Measurements from ENCODE around the gene EXOC5.
A peak's percentile ranks its signal among the peaks of the same experiment; 100 is the strongest.
"Not testable (repeated sequence)": the region's sequence is repeated elsewhere in the genome, so short reads cannot be mapped to it uniquely, and the experiment has no call there.

The EXOC5 gene
- total RNA-seq: 105 to 119 reads per million in 2 experiments

GRCh38 chr14:57268161-57269069 is at the start of gene EXOC5, which contains the start of gene AP5M1:
TSS of gene EXOC5 (minus strand) at chr14:57268905. CDS start at chr14:57268648, 257 bp downstream.
TSS of gene AP5M1 (plus strand) at chr14:57268971. CDS start at chr14:57269315, 344 bp downstream.
- DNase-seq (ENCODE audit: low read depth): peak; percentile 91

GRCh38 chr14:57317248-57317833 is 48.6 kb upstream of the EXOC5 start:
- DNase-seq (ENCODE audit: low read depth): peak; percentile 60

DNA sequence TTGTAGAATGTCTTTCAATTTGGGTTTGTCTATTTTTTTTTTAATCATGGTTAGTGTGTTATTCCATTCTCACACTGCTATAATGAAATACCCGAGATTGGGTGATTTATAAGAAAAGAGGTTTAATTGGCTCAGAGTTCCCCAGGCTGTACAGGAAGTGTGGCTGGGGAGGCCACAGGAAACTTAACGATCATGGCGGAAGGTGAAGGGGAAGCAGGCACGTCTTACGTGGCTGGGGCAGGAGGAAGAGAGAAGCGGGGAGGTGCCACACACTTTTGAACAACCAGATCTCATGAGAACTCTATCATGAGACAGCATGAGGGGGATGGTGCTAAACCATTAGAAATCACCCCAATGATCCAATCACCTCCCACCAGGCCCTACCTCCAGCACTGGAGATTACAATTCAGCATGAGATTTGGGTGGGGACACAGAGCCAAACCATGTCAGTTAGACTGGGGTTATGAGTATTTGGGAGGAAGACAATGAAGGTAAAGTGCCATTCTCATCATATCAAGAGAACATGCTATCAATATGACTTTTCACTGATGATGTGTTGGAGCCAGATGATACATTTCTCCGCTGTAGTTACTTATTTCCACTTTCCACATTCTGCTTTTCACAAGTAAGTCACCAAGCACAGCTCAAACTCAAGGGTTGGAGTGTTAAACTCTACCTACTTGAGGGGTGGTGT is 45.8 kb upstream of the EXOC5 start:
- DNase-seq (ENCODE audit: low read depth): no peak

DNA sequence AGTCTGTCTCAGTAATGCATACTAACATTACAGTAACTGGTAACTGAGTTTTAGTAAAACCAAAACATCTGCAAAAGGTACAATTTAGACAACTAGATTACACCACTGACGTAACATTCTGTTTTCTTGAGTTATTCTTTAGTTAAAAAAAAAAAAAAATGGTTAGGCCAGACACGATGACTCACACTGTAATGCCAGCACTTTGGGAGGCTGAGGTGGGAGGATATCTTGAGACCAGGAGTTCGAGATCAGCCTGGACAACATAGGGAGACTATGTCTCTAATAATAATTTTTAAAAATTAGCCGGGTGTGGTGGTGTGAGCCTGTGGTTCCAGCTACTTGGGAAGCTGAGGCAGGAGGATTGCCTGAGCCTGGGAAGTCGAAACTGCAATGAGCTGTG is 34.2 kb upstream of the EXOC5 start:
- DNase-seq (ENCODE audit: low read depth): no peak

DNA sequence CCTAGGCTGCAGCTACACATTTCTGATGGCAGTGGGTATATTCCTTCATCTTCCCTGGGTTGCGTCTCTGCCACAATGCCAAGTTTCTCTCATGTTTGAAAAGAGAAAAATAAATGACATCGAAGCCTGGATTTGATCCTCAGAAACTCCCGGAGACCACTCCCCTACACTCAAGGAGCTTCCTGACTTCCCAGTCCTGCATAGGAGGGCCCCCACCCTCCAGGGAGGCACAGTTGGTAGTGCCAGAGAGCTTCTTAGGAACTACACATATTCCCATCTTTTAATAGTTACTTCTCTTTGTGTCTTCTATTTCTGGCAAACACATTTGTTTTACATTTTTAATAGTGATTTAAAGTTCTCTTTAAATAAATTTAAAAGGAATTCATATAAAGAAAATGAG is 30.8 kb upstream of the EXOC5 start:
- DNase-seq (ENCODE audit: low read depth): no peak

DNA sequence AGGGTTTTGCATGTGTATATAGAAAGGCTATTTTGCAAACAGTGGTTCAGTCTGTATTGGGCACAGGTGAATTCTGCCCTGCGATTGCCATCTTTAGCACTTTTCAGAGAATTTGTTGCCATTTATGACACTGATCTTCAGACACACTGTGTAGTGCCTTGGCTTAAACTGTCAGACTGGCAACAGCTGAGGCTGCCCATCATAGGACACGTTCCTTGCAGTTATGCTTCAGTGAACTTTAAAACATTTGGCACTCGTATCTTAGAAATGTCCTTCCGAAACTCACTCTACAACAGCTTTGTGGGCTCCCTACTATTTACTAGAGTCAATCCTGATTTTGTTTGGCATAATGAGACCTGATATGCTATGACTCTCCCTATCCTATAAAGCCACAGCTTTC is 29.1 kb upstream of the EXOC5 start:
- no peak for DNase-seq (ENCODE audit: low read depth)

DNA sequence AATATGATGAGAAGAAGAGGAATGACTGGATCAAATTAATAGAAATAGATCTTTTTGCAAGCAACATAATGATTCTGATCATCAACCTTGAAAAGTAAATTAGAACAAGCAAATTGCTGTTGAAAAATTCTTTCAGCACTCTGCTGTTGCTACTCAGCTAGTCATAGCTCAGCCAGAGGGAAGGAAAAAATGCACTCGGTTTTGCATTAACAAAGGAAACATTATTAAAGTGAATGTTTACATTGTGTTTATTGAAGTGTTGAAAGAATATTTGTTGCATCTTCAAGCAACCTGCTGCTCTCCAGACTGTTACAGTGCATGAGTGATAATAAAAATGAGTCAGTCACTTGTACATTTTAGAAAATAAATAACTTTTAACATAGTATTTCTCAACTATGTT is 26.5 kb upstream of the EXOC5 start:
- no peak for DNase-seq (ENCODE audit: low read depth)

DNA sequence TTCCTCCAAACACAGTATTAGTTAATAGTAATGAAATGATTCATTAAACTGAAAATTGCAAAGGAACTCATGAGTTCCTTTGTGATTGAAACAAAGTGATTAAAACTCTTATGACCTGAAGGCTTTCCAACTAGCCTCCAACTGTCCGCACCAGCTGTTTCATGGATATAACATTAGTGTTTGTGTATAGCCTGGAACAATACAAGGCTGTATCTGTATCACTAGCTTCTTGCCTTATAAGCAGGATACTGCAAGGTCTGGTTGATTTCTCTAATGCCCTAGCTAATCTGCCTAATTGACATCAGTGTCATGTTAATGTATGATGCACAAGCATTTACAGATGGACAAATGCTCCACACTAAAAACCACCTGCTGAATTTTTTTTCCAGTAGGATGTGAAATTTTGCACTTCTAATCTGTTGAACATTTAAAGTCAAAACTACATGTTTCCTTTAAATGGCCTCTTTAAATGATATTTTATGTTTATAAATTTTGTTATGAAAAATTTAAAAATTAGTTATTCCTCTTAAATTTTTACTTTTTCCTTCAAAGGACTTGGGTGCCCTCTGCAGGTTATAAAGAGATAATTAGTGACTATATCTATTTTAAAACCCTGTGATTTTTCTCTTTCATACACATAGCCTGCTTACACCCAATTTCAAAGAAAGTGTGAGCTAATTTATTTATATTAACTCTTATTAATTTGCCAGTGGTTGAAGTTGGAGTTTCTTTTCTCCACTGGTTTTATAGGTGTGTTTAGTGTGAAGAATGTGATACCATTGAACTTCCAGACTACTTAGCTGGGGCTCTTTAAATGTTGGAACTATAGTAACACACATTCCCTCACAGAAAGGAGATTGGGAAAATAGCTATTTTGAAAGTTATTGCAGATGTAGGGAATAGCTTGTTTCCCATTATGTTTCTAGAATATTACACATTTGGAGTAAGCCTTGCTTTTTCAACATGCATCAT is 25.4 kb upstream of the EXOC5 start:
- no peak for DNase-seq (ENCODE audit: low read depth)

DNA sequence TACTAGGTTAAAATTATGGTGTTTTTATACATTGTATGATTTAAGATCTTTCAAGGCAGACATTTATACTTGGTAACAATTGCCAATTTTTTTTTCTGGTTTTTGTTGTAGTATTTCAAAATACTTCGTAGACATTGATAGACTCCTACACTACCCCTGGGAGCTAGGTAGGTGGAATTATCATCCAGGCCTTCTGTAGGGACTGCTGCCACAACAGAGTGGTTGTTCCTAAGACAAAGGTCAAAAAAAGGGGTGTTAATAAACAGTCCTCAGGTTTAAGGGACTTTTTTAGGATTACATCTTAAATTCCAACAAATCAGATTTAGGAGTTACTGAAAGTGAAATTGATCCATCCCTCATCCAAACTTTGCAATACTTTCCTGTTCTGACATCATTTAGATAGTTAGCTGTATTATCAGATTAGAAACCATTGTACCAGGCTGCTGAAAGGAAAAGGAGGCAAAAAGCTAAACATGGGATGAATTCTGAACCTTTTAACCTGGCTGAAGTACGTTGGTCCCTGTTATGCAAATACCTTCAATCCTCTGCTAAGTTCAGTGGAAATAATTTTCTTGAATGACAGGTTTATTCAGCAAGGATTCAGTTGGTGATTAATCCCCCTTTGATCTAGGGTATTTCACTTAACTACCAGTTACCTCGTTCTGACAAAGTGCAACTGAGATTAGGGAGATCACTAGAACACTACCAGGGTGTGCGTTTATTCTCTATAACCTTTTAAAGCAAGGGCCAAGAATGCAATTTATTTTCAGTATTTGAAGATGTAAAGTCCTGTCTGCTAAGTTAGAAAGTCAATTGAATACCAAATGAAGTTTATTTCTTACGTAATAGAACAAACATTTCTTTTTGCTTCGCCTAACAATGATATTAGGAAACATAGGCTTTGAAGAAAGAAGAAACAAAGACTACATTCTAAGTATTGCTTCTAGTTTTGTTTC is 23.3 kb upstream of the EXOC5 start:
- no peak for DNase-seq (ENCODE audit: low read depth)

GRCh38 chr14:57290751-57291150 is 22.0 kb upstream of the EXOC5 start:
- no peak for DNase-seq (ENCODE audit: low read depth)

DNA sequence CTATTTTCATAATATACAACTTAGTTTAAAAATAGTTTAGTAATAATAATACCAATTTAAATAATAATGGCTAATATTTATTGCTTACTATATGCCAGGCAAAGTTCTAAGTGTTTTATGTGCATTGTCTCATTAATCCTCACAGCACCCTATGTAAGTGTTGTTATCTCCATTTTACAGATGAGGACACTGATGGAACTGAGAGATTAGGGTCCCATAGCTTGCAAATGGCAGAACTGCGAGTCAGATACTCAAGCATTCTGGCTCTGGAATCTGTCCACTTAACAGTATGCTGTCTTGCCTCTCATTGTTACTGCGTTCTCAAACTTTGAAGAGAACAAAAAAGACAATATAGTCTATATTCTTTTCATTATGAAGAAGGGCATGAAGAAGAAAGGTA is 19.0 kb upstream of the EXOC5 start:
- DNase-seq (ENCODE audit: low read depth): no peak

GRCh38 chr14:57277062-57277461 is 8.4 kb upstream of the EXOC5 start:
- no peak for DNase-seq (ENCODE audit: low read depth)

- DNase-seq (ENCODE audit: low read depth): no peak
Measured at GRCh38 chr14:57275023-57275664, 6.4 kb upstream of the EXOC5 start.

DNA sequence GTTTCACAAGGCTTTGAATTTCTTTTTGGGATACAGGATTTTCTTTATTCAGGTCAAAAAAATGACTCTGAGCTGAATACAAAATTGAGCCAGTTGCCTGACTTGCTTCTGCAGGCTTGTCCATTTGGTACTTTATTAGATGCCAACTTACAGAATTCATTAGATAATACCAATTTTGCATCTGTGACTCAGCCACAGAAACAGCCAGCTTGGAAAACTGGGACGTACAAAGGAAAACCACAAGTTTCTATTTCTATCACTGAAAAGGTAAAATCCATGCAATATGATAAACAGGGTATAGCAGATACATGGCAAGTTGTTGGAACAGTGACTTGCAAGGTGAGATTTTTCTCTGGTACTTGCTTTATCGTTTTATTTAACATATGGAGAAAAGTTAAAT is 5.8 kb upstream of the EXOC5 start:
- DNase-seq (ENCODE audit: low read depth): no peak

GRCh38 chr14:57273236-57273635 is 4.5 kb upstream of the EXOC5 start:
- DNase-seq (ENCODE audit: low read depth): no peak

DNA sequence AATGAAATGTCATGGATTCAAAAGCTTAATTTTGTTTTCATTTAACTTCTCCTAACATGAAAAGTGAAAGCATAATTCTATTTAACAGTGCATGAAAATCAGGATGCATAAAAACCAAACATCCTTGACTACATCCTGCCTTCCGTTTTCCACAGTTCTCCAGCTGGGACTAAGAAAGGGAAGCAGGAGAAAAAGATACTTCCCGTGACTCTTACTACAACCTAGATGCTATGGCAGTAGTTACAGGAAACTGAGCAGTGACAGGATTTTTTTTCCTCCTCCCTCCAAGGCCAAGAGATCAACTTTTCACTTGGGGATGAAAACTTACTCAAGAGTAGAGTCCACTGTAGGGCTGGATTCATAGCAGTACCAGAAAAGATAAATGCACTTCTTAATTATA is 2.6 kb downstream of the EXOC5 start:
- DNase-seq (ENCODE audit: low read depth): no peak

DNA sequence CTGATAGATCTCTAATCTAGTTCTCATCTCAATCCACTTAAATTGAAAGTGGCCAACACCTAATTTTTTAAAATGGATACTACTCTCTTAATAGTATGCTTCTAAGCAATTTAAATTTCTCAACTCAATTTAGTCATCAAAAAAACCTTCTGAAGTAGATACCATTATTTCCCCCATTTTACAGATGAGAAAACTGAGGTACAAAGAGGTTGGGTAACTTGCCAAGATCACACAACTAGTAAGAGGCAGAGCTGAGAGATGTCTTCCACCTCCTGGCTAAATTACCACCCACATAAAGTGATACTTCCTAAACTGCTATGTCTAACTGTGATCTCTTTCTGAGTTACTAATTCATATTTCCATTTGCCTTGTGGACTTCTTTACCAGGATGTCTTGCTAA is 6.6 kb downstream of the EXOC5 start:
- DNase-seq (ENCODE audit: low read depth): no peak

DNA sequence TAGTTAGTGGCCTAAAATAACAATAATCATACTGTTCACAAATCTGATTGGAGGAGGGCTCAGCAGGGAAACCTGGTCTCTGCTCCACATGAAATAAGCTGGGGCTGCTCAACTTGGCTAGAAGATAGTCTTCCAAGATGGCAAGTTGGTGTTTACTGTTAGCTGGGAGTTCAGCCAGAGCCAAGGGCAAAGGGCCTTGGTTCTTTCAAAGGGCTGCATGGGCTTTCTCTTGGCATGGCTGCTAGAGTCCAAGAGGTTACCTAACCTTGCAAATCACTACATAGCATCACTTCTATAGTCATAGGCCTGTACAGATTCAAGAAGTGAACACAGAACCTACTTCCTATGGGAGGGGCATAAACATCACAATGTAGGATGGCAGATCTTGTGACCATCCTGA is 7.1 kb downstream of the EXOC5 start:
- no peak for DNase-seq (ENCODE audit: low read depth)

DNA sequence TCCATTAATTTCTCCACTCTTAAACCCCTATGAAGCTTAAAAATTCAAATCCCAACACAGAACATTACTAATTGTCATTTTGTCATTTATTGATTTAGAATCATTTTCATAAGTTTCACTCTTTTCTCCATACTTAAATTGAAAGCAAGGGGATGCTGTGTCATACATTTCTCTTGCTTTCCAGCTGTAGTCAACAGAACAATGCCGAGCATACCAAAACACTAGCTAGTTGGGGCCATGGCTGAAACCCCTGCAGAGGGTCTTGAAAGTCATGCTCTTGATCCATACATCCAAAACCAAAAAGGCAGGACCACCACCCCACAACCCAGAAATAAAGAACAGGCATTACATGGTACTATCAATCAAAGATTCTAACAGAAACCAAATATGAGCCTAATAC is 9.0 kb downstream of the EXOC5 start:
- DNase-seq (ENCODE audit: low read depth): no peak

GRCh38 chr14:57258221-57258620 is 10.5 kb downstream of the EXOC5 start:
- DNase-seq (ENCODE audit: low read depth): not testable (repeated sequence)
